Left renal cortex interstitium (tissue), 4 donors: ENCODE measurements around the gene CRPPA. TPM values are rescaled to one million over a fixed set of nuclear protein-coding genes. Genes with fewer than 3 reads are reported as not detected.
"Not testable (repeated sequence)": the region's sequence is repeated elsewhere in the genome, so short reads cannot be mapped to it uniquely, and the experiment has no call there.

ENCODE experiments used
- DNase-seq, 4 donors: peaks; one replicate each; pipeline ENCODE4 v3.0.0-alpha.2; 2013; ENCODE audit warnings: low read depth in 4 of 4, low spot score in 2 of 4, missing footprints in 1 of 4
- polyA plus RNA-seq, 4 donors: library from polyadenylated mRNA; unstranded; fragments of 120-200 nt; gene quantifications; one replicate each; pipeline ENCODE4 v1.2.1, GENCODE V29; 2013; ENCODE audit not compliant: insufficient read length in 4 of 4

CRPPA gene
- 1 to 10 TPM; 4.2 to 5.9 (median 4.7) TPM for polyA plus RNA-seq

GRCh38 chr7:16421333-16422102 is at the start of gene CRPPA:
TSS of gene CRPPA (minus strand) at chr7:16421538. CDS start at chr7:16421322, 216 bp downstream.
- peak in 2 of 4 donors; percentile 34 to 68 for DNase-seq

- DNase-seq, result peak; percentile 42 to 66 (median 54)
Observed at GRCh38 chr7:16465469-16466361, 44.4 kb upstream of the CRPPA start, which contains the start of gene SOSTDC1. TSS of gene SOSTDC1 (minus strand) at chr7:16465738. CDS start at chr7:16465668, 70 bp downstream.

DNA sequence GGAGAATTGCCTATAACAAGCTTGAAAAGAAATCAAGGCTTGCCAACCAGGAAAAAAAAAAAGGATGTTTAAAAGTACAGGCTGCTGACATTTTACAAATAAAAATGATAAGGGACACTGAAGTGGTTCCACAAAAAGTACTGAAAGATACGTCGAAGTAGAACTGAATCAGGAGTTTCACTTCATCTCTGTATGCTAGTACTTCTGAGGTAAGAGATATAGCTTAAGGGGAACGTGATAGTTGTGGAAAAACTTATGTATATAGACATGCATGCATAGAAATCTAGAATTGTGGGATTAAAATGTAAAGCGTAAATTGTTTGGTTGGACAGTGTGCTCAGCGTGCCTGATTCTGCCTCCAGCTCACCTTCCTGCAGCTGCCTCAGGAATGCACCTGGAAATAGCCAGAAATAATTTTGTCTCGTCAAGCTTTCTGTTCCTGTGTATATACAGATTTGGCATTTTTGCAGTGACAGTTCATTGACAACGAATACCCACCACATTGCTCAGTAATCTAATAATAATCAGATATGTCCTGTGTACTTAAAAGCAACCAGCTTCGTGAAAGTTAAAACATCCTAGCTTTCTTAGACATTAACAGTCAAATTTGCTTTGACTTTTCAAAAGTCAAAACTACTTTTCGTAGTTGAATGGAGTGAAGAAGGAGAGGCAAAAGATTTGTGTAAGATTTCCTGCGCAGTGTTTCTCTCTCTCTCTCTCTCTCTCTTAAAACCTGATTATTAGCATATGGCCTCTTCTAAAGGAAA is 42.8 kb upstream of the CRPPA start:
- DNase-seq, result no peak

GRCh38 chr7:16463520-16463919 is 42.2 kb upstream of the CRPPA start:
- no peak for DNase-seq

GRCh38 chr7:16462431-16462889 is 41.1 kb upstream of the CRPPA start:
- DNase-seq, result no peak

- no peak for DNase-seq
Observed at GRCh38 chr7:16460789-16461493, 39.6 kb upstream of the CRPPA start.

DNA sequence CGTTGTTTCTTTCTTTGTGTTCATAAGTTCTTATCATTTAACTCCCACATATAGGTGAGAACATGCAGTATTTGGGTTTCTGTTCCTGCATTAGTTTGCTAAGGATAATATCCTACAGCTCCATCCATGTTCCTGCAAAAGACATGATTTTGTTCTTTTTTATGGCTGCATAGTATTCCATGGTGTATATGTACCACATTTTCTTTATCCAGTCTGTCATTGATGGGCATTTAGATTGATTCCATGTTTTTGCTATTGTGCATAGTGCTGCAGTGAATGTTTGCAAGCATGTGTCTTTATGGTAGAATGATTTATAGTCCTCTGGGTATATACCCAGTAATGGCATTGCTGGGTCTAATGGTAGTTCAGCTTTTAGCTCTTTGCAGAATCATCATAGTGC is 35.0 kb upstream of the CRPPA start:
- not testable (repeated sequence) for DNase-seq

GRCh38 chr7:16455591-16455990 is 34.3 kb upstream of the CRPPA start:
- no peak for DNase-seq

GRCh38 chr7:16450366-16450765 is 29.0 kb upstream of the CRPPA start:
- no peak for DNase-seq

- DNase-seq, result no peak
Observed at GRCh38 chr7:16447876-16448275, 26.5 kb upstream of the CRPPA start.

DNA sequence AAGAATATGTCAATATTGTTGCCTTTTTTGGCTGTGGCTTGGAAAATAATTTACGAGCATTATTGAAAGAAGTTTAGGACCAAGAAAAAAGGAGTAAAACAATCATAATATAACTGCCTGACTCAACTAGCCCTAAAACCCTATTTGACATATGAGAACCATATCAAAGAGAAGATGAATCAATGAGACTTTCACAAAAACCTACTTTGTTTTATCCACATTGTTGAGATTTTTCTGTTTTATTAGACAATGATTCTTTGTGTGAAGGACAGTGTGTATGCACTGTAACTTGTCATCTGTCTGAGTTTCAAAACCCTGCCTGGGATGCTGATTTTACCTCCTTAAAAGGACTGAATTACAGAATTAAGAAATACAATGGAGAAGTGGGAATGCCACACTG is 25.2 kb upstream of the CRPPA start:
- DNase-seq, result no peak

DNA sequence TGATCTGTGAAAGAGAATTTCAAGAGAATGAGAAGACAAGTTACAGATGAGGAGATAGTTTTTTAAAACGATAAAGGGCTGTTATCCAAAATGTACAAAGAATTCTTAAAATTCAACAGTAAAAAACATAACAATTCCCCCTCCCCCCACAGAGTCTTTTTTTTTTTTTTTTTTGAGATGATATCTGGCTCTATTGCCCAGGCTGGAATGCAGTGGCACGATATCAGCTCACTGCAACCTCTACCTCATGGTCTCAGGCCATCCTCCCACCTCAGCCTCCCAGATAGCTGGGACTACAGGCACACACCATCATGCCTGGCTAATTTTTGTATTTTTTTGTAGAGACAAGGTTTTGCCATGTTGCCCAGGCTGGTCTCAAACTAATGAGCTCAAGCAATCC is 22.5 kb upstream of the CRPPA start:
- DNase-seq, result not testable (repeated sequence)

- DNase-seq, result no peak
Observed at GRCh38 chr7:16438988-16439387, 17.6 kb upstream of the CRPPA start.

DNA sequence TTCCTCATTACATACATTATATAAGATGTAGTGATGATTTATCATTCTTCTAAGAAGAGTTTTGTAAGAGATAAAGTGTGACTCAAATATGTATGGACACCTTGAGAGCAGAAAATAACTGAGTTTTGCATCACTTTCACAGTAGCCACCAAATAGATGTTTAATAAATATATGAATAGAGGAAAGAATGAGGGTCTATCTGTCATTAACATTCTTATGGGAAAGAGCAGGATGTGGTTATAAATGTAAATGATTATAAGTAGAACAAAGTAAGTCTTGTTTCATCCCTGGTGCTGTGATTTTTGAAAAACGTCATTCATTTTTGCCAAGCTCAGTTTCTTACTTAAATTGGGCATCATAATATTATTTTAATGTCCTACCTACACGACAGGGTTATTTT is 15.0 kb upstream of the CRPPA start:
- DNase-seq, result no peak

DNA sequence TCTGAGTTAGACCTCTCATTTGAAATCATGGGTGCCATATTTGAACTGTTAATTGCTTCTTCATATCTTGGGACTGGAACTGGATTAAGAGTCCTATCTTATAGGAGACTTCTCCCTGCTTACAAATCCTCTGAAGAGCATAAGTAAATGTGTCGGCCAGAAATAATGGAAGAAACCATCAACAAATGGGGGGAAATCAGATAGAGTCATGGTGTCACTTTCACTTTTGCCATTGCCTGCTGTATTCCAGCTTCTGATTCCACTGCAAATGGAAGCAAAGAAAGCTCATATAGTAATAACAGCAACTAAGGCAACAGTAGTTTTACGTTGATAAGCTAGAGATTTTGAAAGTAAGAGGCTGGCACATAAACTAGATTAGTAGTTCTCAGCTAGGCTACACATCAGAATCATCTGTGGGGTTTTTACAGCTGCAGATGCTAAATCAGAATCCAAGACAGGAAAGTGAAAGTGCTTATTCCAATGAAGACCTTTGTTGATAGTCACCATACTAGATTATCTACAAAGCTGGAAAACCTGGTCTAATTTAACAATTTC is 12.3 kb upstream of the CRPPA start:
- no peak for DNase-seq

- no peak for DNase-seq
Observed at GRCh38 chr7:16432425-16432731, 11.0 kb upstream of the CRPPA start.

- DNase-seq, result no peak
Observed at GRCh38 chr7:16431646-16432424, 10.5 kb upstream of the CRPPA start.

DNA sequence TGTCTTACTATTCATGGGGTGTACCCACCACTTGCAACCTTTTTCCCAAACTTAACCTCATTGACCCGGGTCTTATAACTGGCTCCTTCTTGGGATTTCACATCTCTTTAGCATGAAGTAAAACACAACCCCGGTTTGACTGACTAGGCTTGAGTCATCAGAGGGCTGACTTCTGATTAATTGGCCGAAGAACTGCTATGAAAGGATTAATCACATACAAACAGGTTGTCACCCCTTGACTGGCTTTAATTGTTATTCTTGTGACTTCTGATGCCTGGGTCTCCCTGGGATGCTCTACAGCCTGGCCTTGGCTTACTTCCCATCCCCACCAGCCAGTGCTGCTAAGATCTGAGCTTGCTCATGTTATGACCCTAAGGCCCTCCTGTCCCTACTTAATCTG is 8.8 kb upstream of the CRPPA start:
- DNase-seq, result no peak

GRCh38 chr7:16428672-16429071 is 7.3 kb upstream of the CRPPA start:
- DNase-seq, result no peak
